Measurements from ENCODE around the gene ADAMTS16.
"Not testable (repeated sequence)": the region's sequence is repeated elsewhere in the genome, so short reads cannot be mapped to it uniquely, and the experiment has no call there.

Gene ADAMTS16, protein sequence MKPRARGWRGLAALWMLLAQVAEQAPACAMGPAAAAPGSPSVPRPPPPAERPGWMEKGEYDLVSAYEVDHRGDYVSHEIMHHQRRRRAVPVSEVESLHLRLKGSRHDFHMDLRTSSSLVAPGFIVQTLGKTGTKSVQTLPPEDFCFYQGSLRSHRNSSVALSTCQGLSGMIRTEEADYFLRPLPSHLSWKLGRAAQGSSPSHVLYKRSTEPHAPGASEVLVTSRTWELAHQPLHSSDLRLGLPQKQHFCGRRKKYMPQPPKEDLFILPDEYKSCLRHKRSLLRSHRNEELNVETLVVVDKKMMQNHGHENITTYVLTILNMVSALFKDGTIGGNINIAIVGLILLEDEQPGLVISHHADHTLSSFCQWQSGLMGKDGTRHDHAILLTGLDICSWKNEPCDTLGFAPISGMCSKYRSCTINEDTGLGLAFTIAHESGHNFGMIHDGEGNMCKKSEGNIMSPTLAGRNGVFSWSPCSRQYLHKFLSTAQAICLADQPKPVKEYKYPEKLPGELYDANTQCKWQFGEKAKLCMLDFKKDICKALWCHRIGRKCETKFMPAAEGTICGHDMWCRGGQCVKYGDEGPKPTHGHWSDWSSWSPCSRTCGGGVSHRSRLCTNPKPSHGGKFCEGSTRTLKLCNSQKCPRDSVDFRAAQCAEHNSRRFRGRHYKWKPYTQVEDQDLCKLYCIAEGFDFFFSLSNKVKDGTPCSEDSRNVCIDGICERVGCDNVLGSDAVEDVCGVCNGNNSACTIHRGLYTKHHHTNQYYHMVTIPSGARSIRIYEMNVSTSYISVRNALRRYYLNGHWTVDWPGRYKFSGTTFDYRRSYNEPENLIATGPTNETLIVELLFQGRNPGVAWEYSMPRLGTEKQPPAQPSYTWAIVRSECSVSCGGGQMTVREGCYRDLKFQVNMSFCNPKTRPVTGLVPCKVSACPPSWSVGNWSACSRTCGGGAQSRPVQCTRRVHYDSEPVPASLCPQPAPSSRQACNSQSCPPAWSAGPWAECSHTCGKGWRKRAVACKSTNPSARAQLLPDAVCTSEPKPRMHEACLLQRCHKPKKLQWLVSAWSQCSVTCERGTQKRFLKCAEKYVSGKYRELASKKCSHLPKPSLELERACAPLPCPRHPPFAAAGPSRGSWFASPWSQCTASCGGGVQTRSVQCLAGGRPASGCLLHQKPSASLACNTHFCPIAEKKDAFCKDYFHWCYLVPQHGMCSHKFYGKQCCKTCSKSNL

DNA sequence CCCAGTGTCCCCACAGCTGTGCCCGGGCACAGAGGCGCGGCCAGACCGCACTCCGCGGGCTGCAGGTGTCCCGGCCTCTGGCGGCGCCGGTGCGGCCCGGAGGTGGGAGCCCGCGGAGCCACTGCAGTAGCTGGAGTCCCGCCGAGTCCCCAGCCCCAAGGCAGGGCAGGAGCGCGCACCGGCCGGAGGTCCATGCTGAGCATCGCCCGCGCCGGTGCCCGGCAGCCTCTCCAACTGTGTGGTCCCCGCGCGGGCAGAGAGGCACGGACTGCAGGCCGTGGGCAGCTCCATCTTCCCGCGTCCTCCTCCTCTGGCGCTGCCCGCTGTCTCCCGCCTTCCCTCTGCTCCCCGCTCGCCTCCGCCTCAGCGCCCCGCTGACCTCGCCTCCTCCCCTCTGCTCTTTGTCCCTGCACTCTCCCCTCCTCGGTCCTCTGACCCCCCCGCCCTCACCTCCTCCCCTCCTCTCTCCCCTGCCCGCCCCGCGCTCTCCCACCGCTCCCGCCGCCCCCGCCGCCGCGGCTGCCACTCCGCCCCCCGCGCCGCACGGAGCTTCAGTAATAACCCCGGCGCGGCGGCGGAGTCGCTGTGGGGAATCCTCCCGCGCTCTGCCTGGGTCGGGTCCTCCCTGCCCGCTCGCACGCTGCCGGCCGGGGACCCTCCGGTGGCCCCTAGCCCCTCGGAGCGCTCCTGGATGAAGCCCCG, at the start of gene ADAMTS16:
Gene ADAMTS16, plus strand, starts transcription at position 554 of the 702 bp plus-strand sequence. Its CDS starts 138 bp downstream, at position 692.
- in situ Hi-C loops (cut with HindIII; ENCODE audit: low sequenced_read_pairs): no loop called here

DNA sequence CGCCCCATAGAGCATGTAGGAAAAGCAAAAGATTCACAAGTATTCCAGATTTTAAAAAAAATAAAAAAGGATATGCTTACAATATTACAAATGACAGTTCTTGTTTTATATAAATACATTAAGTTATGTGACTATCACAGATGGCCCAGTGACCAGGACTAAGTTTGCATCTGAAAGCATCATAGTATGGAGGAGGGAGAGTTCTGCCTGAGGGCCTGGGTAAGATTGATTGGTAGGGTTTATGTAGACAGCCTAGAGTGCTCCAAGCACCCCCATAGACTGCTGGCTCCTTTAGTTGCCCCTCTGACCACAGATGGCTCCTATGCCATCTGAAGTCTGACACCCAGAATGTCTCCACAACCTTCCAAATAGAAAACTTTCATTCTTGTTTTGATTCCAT, 48.0 kb upstream of the ADAMTS16 start:
- in situ Hi-C loops (cut with HindIII; ENCODE audit: low sequenced_read_pairs): no loop called here

DNA sequence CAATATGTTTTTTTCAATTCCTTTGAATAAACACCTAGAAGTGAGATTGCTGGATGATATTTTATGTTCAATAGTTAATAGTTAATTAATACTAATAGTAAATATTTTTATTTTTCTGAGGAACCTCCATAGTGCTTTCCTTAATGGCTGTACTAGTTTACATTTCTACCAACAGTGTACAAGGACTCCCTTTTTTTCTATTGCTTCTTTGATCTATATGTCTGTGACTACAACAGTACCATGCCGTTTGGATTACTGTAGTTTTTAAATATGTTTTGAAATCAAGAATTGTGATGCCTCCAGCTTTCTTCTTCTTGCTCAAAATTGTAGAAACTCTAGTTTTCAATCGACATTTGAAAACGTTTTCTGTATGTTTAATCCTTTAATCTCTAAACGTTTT, 39.5 kb upstream of the ADAMTS16 start:
- in situ Hi-C loops (cut with HindIII; ENCODE audit: low sequenced_read_pairs): no loop called here

DNA sequence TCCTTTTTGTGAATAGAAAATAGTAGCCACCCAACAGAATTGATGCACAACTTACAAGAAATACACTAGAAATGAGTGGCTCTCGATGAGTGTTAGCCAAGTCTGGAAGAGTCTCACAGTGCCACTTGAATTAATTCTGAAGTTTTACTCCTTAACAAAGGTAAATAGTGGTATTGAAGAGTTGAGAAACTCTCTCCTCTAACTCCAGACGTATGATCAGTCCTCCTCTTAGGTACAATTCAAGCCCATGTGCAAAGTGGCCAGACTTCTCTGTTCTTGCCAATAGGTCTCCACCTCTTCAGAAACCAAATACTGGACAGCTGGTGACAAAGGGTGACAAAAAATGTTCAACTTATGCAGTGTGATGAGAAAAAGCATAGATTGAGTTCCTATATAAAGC, 38.5 kb upstream of the ADAMTS16 start:
- in situ Hi-C loops (cut with HindIII; ENCODE audit: low sequenced_read_pairs): no loop called here

DNA sequence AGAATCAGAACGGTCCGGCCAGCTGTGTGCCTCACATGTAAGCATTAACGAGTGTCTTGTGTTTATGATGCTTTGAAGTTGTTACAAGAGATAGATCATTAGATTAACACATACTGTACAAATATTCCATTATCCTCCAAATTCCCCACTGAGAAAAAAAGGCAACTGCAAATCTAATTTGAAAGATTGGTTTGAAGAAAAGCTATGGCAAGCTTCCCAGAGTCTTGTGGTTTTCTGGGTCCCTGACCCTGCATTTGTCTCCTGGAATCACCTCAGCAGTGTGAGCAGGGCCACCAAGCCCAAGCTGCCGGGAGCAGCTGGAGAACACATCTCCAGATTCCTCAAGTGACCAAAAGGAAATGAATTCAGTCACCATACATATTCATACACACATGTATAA, 36.9 kb upstream of the ADAMTS16 start:
- in situ Hi-C loops (cut with HindIII; ENCODE audit: low sequenced_read_pairs): no loop called here

DNA sequence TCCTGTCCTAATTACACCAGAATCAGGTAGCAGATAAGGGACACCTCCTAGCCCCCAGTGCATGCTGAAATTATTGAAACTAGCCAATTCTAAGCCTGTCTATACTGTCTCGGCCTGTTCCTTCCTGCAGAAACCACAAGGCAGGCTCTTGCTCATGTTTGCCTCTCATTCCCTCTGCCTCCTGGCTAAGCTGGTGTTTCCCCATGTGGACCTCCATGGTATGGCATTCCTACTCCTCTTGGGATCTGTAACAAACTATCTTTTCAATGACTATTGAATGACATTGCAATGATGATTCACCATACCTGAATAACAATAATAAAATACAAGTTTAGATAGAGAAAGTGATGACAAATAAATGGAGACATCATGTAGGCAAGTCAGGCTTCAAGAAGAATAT, 35.6 kb upstream of the ADAMTS16 start:
- in situ Hi-C loops (cut with HindIII; ENCODE audit: low sequenced_read_pairs): no loop called here

DNA sequence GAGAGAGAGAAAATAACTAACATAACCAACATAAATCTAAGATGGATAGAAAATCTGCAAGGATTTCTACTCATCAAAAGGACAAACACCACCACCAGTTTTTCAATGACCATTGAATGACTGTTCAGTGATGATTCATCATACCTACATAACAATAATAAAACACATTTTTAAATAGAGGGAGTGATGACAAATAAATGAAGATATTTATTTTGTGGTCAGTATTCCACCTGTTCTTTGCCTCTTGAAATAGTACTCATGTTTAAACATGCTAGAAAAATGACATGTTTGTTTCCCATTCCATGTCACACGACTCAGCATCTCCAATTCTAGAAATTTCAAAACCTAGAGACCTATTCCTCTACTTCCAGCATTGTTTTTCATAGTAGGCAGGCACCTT, 34.6 kb upstream of the ADAMTS16 start:
- in situ Hi-C loops (cut with HindIII; ENCODE audit: low sequenced_read_pairs): no loop called here

DNA sequence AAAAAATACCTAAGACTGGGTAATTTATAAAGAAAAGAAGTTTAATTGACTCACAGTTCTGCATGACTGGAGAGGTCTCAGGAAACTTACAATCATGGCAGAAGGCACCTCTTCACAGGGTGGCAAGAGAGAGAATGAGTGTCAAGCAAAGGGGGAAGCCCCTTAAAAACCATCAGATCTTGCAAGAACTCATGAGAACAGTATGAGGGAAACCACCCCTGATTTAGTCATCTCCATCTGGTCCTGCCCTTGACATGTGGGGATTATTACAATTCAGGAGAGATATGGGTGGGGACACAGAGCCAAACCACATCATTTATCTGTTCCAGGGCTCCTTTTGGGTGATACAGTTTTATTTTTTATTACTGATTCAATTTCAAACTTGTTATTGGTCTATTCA, 23.2 kb upstream of the ADAMTS16 start:
- in situ Hi-C loops (cut with HindIII; ENCODE audit: low sequenced_read_pairs): no loop called here

DNA sequence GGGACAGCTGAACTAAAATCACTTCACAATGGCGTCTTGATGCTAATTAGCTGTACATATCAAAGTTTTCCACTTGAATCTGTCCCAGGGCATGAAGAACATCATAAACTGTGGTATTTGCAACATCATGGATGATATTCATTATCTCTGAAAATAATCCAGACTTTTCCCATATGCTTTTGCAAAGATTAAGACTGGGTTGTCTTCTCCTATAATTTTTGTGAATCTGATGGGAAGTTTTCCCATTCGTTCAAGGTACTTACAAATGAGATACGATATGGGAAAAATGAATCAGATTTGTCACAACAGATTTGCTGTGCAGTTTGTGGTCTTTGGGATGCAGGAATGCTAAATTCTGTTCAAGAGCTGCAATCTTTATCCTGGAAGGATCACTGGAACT, 17.4 kb upstream of the ADAMTS16 start:
- in situ Hi-C loops (cut with HindIII; ENCODE audit: low sequenced_read_pairs): no loop called here

DNA sequence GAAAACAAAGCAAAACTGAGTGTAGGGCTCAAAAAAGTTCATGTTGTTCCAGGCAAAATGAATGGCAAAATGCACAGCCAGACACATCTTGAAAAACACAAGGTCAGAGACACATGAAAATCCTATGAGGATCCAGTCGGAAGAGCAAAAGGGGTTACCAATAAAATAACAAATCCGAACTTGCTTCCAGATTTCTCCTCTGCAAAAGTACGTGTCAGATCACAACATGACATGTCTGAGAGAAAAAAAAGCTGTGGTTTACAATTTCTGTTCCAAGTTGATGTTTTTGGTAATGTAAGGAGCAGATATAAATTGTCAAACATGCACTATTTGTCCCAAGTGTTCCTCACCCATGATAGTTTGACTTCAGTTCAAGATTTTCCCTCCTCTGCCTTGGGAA, 15.9 kb upstream of the ADAMTS16 start:
- in situ Hi-C loops (cut with HindIII; ENCODE audit: low sequenced_read_pairs): no loop called here

DNA sequence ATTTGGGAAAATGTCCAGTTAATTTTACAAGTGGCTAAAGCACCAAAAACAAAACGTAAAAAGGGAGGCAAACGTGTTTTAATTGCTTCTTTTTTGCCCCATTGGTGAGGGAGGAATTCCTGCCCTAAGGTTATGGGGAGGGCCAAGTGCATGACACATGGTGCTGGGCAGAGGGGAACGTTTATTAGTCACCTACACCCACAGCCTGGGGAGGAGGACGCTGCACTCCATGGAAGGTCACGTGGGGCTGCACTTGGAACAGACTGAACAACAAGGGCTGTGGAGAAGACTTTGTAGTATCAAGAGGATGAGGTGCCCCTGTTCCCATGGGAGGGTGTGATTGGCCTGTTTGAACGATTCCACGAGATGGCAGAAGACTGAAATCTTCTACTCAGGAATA, 13.7 kb upstream of the ADAMTS16 start:
- in situ Hi-C loops (cut with HindIII; ENCODE audit: low sequenced_read_pairs): loop anchor here (5.0 kb wide), 1 partner anchor 291 kb away; no protein-coding TSS in a partner anchor

DNA sequence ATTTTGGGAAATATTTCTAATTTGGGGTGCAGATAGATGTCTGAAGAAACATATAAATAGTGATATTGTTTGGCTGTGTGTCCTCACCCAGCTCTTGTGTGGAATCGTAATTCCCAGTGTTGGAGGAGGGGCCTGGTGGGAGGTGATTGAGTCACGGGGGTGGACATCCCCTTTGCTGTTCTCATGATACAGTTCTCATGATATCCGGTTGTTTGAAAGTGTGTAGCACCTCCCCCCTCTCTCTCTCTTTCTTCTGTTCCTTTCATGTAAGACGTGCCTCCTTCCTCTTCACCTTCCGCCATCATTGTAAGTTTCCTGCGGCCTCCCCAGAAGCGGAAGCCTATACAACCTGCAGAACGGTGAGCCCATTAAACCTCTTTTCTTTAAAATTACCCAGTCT, 11.4 kb upstream of the ADAMTS16 start:
- in situ Hi-C loops (cut with HindIII; ENCODE audit: low sequenced_read_pairs): loop anchor here (5.0 kb wide), 1 partner anchor 289 kb away; no protein-coding TSS in a partner anchor

DNA sequence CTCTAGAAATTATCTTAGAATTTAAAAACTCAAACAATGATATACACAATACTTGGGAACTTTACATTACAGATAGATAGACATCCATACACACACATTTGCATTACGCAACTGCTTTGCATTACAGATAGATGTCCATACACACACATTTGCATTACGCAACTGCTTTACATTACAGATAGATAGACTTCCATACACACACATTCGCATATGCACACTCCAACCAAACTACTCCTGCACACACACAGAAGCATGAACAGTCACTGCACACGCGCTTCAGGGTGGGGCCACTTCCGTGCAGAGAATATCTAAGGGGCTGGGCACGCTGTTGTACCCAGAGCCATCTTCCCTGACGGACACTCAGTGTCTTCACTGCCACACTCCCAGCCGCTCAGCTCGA, 7.9 kb upstream of the ADAMTS16 start:
- in situ Hi-C loops (cut with HindIII; ENCODE audit: low sequenced_read_pairs): no loop called here

DNA sequence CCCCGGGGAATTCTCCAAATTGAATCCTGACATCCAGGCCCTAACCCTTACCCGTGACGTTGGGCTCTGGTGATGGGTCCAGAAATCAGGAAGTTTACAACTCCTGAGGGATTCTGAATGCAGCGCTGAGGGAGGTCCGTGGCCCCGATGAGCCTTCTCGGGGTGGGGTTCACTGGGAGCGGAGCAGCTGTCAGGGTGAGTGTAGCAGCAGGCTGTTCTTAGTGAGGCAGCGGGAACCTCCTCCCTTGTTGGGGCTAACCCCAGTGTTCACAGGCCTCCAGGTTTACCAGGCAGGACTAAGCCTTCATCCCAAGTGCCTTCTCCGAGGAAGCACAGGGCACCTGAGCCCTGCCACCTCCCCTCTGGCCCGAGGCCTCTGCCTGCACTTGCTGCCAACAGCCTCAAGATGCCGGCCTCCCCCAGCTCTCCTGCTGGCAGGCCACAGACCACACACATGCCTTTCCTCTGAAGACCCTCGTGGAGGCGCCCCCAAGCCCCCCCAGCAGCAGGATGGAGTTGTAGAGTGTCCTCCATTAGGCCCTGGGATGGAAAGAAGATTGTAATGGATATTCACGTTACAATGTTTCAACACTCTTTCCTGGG, 7.3 kb upstream of the ADAMTS16 start:
- in situ Hi-C loops (cut with HindIII; ENCODE audit: low sequenced_read_pairs): no loop called here

DNA sequence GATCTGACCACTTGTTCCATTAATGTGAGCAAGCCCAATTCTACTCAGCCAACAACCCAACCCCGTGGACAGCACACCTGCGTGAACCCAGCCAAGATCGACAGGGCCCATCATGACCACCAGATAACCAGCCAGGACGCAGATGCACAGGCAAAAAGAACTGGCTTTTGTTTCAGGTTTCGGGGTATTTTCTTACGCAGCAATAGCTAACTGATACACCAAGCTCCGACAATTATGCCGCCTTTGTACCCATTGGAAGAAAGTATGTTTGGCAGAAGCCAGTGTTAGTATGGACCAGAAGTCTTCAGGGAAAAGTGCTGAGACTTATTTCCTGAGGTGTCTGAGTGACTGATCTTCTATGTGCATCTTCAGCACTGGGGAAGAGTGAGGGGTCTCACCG, 6.0 kb upstream of the ADAMTS16 start:
- in situ Hi-C loops (cut with HindIII; ENCODE audit: low sequenced_read_pairs): no loop called here

DNA sequence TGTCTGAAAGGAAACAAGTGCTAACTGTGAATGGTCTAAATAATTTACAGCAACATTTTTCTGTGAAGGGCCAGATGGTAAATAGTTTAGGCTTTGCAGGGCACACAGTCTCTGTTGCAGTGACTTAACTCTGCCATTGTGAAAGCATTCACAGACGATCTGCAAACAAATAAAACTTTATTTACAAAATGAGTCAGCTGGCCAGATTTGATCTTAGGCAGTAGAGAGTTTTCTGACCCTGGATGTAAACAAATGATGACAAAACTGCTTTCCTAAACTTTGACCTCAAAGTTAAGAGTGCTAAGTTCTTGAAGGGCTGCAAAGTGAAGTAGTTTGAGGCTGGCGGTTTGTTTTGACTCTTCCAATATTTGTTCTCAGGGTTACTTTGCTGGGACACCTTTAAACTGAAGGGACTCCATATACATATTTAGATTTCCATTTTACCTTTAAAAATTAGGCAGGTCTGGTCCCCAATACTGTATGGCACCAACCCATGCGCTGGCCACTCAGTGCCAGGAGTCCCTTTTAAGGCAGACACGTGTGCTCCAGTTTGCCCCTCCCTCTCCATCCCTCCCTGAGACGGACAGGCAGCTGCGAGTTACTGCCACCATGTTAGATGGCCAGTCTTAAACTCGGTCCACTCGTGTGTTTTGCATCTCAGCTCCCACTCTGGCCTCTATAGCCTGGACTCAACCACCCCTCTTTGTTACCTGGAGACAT, 4.0 kb upstream of the ADAMTS16 start:
- in situ Hi-C loops (cut with HindIII; ENCODE audit: low sequenced_read_pairs): no loop called here

DNA sequence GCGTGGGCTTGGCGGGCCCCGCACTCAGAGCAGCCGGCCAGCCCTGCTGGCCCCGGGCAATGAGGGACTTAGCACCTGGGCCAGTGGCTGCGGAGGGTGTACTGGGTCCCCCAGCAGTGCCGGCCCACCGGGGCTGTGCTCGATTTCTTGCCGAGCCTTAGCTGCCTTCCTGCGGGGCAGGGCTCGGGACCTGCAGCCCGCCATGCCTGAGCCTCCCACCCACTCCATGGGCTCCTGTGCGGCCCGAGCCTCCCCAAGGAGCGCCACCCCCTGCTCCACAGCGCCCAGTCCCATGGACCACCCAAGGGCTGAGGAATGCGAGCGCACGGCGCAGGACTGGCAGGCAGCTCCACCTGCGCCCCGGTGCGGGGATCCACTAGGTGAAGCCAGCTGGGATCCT, 2.3 kb upstream of the ADAMTS16 start:
- in situ Hi-C loops (cut with HindIII; ENCODE audit: low sequenced_read_pairs): not testable (repeated sequence)

DNA sequence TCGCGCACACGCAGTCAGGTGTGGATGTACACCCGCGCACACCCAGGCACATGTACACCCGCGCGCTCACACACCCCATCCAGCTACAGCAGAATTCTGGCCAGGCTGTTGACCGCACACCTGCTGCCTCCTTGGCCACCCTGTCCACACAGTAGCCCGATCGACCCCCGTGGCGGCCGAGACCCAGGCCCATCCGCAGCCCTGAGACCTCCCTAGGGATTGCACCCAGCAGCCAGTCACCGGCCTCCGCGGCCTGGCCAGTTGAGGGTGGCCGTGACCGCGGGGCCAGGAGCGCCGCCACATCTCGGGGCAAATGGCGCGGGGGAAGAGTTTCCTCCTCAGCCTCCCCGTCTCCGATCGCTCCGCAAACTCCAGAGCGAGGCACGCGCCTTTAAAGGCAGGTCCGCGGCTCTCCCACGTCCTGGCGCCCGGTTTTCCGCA, 774 bp upstream of the ADAMTS16 start:
- in situ Hi-C loops (cut with HindIII; ENCODE audit: low sequenced_read_pairs): no loop called here
